H1 (cell line): ENCODE measurements around the gene STARD8. TPM values are rescaled to one million over a fixed set of nuclear protein-coding genes. Genes with fewer than 3 reads are reported as not detected.

Source experiments
- CHD2 ChIP-seq: IDR thresholded peaks from 2 replicates; pipeline ENCODE4 v1.6.1; 2012; ENCODE audit warnings: low read length, improper control_type of control experiment
- CHD7 ChIP-seq: fragments of 300-600 bp; sonication (generic); IDR thresholded peaks from 2 replicates; pipeline ENCODE4 v1.7.1; 2012; ENCODE audit warnings: low read length, moderate library complexity, mild to moderate bottlenecking, inconsistent platforms; ENCODE audit not compliant: insufficient replicate concordance
- EP300 ChIP-seq, 2 experiments: IDR thresholded peaks; 1 replicate in 1 of 2; 2 replicates in 1 of 2; pipeline ENCODE4 v1.6.1; 2011 to 2012; ENCODE audit warnings: low read depth in 2 of 2, low read length in 2 of 2, mild to moderate bottlenecking in 2 of 2, borderline replicate concordance in 1 of 2, inconsistent platforms in 1 of 2, moderate library complexity in 1 of 2
- EZH2 ChIP-seq: fragments of 200-600 bp; sonication (generic); IDR thresholded peaks from 2 replicates; pipeline ENCODE4 v1.7.1; 2012; ENCODE audit warnings: low read depth, mild to moderate bottlenecking, moderate library complexity, low read length, inconsistent platforms; ENCODE audit not compliant: severe bottlenecking
- HDAC6 ChIP-seq: IDR thresholded peaks from one replicate; pipeline ENCODE4 v1.7.1; 2012; ENCODE audit warnings: low read depth, mild to moderate bottlenecking, inconsistent platforms, low read length, moderate library complexity
- polyA plus RNA-seq, 7 experiments: library from polyadenylated mRNA; depleted of rRNA in 3 of 7; stranded (reverse) in 5 of 7; unstranded in 2 of 7; fragments of >200 nt in 5 of 7; fragments of 200-250 nt in 2 of 7; gene quantifications; 1 replicate in 5 of 7; 2 replicates in 1 of 7; 4 replicates in 1 of 7; pipeline versions ENCODE4 v1.2.1 to v1.2.3, GENCODE V29; 2011 to 2013; ENCODE audit warnings: missing spikeins in 2 of 7, mixed read lengths in 2 of 7
- total RNA-seq: library from RNA; stranded (reverse); fragmentation: NEBNext Ultra II Directional; extraction: Animal tissue kit (Norgen Biotek cat#: 25700); gene quantifications from 2 replicates; pipeline ENCODE4 v1.2.1, GENCODE V29; 2021
- TF ChIP-seq, protein P1 (sequence below), 3 experiments: IDR thresholded peaks; 1 replicate in 2 of 3; 2 replicates in 1 of 3; pipeline versions ENCODE4 v1.5.1 to v1.6.1; 2011; ENCODE audit warnings: low read length in 3 of 3, mild to moderate bottlenecking in 3 of 3, inconsistent platforms in 2 of 3, low read depth in 1 of 3, moderate library complexity in 1 of 3; ENCODE audit not compliant: insufficient read depth in 1 of 3; ENCODE audit errors: control extremely low read depth in 1 of 3

Gene STARD8
- total and polyA plus RNA-seq, 2 of the 8 experiments (the other 6 are each of a cell fraction or from before 2014, with no cell fraction given) = 1.8 to 3.8 TPM

DNA sequence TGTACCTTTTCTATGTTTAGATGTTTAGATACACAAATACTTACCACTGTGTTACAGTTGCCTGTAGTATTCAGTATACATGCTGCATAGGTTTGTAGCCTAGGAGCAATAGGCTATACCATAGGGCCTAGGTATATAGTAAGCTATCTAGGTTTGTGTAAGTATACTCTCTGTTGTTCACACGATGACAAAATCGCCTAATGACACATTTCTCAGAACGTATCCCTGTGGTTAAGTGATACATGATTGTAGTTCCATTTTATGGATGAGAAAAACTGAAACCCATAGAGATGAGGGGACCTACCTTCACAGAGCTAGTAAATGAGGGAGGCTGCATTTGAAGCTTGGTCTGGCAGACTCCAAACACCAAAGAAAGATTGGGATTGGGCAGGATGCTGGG lies 102.0 kb downstream of the STARD8 start (continued):
- TF ChIP-seq CHD7 (no peak), EP300 (IDR thresholded peaks at IDR 0.05; ENCODE audit: borderline replicate concordance in 1 of 2, low read depth in 2 of 2, low read length in 2 of 2) (no peak), EZH2 (no peak), HDAC6 (no peak), CHD2 (no peak)
- TF ChIP-seq, protein P1, sequence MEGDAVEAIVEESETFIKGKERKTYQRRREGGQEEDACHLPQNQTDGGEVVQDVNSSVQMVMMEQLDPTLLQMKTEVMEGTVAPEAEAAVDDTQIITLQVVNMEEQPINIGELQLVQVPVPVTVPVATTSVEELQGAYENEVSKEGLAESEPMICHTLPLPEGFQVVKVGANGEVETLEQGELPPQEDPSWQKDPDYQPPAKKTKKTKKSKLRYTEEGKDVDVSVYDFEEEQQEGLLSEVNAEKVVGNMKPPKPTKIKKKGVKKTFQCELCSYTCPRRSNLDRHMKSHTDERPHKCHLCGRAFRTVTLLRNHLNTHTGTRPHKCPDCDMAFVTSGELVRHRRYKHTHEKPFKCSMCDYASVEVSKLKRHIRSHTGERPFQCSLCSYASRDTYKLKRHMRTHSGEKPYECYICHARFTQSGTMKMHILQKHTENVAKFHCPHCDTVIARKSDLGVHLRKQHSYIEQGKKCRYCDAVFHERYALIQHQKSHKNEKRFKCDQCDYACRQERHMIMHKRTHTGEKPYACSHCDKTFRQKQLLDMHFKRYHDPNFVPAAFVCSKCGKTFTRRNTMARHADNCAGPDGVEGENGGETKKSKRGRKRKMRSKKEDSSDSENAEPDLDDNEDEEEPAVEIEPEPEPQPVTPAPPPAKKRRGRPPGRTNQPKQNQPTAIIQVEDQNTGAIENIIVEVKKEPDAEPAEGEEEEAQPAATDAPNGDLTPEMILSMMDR (IDR thresholded peaks at IDR 0.05; ENCODE audit: control extremely low read depth in 1 of 3, insufficient read depth in 1 of 3, low read depth in 1 of 3, low read length in 3 of 3) = no peak
